ENCODE measurements around the gene MS4A5.

Gene MS4A5, protein sequence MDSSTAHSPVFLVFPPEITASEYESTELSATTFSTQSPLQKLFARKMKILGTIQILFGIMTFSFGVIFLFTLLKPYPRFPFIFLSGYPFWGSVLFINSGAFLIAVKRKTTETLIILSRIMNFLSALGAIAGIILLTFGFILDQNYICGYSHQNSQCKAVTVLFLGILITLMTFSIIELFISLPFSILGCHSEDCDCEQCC

DNA sequence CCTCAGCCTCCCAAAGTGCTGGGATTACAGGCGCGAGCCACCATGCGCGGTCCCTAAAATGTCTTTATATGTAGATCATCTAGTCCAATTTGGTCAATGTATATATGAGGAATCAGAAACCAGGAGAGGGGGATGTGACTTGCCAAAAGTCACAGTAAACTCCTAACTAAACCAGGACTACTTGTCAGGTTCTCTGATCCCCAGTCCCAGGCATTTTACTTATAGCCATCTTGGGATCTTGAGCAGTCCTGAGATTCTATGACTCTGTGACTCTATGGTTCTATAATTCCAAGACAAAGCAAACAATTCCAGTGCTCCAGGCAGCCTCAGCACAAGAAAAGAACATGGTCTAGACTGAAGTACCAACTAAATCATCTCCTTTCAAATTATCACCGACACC, at the start of gene MS4A5:
TSS of gene MS4A5 (plus strand) at position 301 of the 400 bp plus-strand sequence. CDS start 103 bp downstream, outside the sequence.
- in situ Hi-C loops (cut with HindIII; ENCODE audit: low sequenced_read_pairs): no loop called here
- TF ChIP-seq, protein P1, sequence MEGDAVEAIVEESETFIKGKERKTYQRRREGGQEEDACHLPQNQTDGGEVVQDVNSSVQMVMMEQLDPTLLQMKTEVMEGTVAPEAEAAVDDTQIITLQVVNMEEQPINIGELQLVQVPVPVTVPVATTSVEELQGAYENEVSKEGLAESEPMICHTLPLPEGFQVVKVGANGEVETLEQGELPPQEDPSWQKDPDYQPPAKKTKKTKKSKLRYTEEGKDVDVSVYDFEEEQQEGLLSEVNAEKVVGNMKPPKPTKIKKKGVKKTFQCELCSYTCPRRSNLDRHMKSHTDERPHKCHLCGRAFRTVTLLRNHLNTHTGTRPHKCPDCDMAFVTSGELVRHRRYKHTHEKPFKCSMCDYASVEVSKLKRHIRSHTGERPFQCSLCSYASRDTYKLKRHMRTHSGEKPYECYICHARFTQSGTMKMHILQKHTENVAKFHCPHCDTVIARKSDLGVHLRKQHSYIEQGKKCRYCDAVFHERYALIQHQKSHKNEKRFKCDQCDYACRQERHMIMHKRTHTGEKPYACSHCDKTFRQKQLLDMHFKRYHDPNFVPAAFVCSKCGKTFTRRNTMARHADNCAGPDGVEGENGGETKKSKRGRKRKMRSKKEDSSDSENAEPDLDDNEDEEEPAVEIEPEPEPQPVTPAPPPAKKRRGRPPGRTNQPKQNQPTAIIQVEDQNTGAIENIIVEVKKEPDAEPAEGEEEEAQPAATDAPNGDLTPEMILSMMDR (IDR thresholded peaks at IDR 0.05; ENCODE audit: low read depth, low read length): no peak
- no peak for DNase-seq (ENCODE audit: low read depth, low spot score)
- no peak within 1 kb of the TSS for H3K4me3 ChIP-seq (ENCODE audit: low read depth, low read length)

DNA sequence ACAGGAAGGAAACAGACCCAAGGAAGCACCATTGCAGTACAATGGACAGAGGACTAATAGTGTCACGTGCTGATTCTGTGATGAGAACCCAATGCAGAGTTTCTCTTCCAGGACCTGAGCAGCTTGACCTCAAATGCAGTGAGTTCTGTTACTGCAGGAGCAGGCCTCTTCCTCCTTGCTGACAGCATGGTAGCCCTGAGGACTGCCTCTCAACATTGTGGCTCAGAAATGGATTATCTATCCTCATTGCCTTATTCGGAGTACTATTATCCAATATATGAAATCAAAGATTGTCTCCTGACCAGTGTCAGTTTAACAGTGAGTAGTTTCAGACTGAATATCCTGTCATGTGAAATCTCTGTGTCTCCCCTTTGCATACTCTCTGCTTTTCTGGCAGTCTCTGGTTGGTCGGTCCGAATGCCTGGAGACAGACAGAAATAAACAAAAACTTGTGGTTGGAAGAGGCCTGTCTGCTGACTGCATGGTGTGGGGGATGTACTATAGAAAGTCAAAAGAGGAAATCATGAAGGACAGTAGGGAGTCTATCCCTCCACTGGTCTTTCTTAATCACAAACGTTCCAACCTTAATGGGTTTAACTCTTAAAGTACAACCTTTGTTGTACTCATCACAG, 40.0 kb upstream of the MS4A5 start:
- DNase-seq (ENCODE audit: low read depth, low spot score): no peak
- in situ Hi-C loops (cut with HindIII; ENCODE audit: low sequenced_read_pairs): no loop called here
- H3K4me3 ChIP-seq (ENCODE audit: low read depth, low read length): no peak overlapping the region
- TF ChIP-seq, protein P1 (IDR thresholded peaks at IDR 0.05; ENCODE audit: low read depth, low read length): no peak

DNA sequence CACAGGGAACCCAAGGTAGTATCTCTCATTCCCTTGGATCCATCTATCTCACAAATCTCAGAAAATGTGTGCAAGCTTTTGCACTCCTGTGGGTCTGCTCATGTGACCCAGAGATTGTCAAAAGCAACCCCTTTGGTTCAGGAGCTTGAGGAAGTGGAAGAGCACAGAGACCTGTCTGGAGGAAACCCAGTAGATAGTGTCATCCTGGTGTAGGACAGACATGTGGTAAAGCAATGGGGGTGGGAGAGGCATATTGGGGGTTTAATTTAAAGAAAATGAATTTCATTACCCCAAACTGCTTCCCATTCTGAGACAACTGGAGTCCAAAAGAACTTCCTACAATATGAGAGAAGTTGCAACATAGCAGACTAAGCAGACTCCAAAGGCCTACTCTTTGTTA, 39.0 kb upstream of the MS4A5 start:
- in situ Hi-C loops (cut with HindIII; ENCODE audit: low sequenced_read_pairs): no loop called here
- H3K4me3 ChIP-seq (ENCODE audit: low read depth, low read length): no peak overlapping the region
- TF ChIP-seq, protein P1 (IDR thresholded peaks at IDR 0.05; ENCODE audit: low read depth, low read length): no peak
- DNase-seq (ENCODE audit: low read depth, low spot score): no peak

DNA sequence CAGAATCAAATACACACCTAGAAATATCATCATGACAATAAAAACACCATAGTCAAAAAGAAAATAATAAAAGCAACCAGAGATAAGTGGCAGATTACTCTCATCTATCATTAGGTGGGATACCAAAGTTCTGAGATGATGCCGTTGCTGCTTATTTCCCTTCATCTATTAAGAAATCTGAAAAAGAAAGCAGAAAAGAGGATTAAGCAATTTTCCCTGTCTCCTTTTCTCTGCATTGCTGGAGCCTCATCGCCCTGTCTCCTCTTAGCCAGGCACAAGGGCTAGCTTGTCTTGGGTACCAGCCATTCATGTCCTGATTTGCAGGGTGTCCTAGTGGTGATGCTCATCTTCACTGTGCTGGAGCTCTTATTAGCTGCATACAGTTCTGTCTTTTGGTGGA, 37.0 kb upstream of the MS4A5 start:
- TF ChIP-seq, protein P1 (IDR thresholded peaks at IDR 0.05; ENCODE audit: low read depth, low read length): no peak
- DNase-seq (ENCODE audit: low read depth, low spot score): no peak
- H3K4me3 ChIP-seq (ENCODE audit: low read depth, low read length): no peak overlapping the region
- in situ Hi-C loops (cut with HindIII; ENCODE audit: low sequenced_read_pairs): no loop called here

DNA sequence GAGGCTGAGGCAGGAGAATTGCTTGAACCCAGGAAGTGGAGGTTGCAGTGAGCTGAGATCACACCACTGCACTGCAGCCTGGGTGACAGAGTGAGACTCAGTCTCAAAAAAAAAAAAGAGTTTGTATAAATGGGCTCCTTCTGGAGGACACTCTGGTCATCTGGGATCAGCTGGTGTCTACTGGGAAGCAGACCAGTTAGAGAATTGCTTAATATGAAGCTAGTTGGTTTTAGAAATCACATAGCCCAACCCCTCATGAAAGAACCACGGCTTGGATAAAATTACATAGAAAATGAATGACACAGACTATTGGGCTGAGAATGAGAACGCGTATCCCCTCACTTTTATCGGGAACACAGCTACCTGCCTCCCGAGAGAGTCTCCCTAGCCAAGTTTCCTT, 36.4 kb upstream of the MS4A5 start:
- H3K4me3 ChIP-seq (ENCODE audit: low read depth, low read length): no peak overlapping the region
- no peak for DNase-seq (ENCODE audit: low read depth, low spot score)
- in situ Hi-C loops (cut with HindIII; ENCODE audit: low sequenced_read_pairs): no loop called here
- TF ChIP-seq, protein P1 (IDR thresholded peaks at IDR 0.05; ENCODE audit: low read depth, low read length): no peak

DNA sequence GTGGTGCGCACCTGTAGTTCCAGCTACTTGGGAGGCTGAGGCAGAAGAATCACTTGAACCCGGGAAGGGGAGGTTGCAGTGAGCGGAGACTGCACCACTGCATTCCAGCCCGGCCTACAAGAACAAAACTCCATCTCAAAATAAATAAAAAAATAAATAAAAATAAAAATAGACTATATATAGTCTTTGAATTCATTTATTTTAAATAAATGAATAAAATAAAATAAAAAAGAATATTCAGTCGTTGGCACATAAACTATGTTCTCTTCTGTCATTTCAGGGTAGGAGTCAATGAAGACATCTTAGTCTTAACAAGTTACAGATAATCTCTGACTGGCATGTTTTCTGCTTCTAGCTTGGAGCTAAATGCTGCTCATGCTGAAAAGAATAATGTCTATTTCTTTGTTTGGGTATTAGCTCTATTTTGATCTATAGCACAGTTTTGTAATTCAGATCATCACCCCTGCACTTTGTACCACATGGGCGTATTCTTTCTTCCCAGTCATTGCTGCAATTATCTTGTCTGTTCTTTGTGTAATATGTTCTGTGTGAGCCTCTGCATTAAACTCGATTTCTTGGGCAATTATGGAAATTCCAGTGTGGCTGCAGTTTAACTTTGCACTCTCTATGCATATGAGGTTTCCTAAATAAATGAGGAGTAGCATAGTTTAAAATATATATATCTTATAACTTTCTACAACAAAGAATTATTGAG, 34.5 kb upstream of the MS4A5 start:
- TF ChIP-seq, protein P1 (IDR thresholded peaks at IDR 0.05; ENCODE audit: low read depth, low read length): no peak
- in situ Hi-C loops (cut with HindIII; ENCODE audit: low sequenced_read_pairs): no loop called here
- H3K4me3 ChIP-seq (ENCODE audit: low read depth, low read length): no peak overlapping the region
- no peak for DNase-seq (ENCODE audit: low read depth, low spot score)
